Parathyroid adenoma (tissue), 2 donors: ENCODE measurements around the gene ATP8B3.

Source experiments
- H2AFZ ChIP-seq: fragments of 300-600 bp; sonication (generic); one replicate; pipeline ENCODE4 v1.7.0; 2017; ENCODE audit warnings: antibody characterized with exemption, mild to moderate bottlenecking
- H3K27ac ChIP-seq: fragments of 300-600 bp; sonication (generic); one replicate; pipeline ENCODE4 v1.7.0; 2017
- H3K27me3 ChIP-seq: fragments of 300-600 bp; sonication (generic); one replicate; pipeline ENCODE4 v1.7.0; 2017; ENCODE audit warnings: low read length; ENCODE audit not compliant: control insufficient read depth, insufficient read depth
- H3K36me3 ChIP-seq: fragments of 300-600 bp; sonication (generic); one replicate; pipeline ENCODE4 v1.7.0; 2017; ENCODE audit warnings: low read length; ENCODE audit not compliant: control insufficient read depth, insufficient read depth
- H3K4me1 ChIP-seq: fragments of 300-600 bp; sonication (generic); one replicate; pipeline ENCODE4 v1.7.0; 2017; ENCODE audit warnings: control low read depth
- H3K4me2 ChIP-seq: fragments of 300-600 bp; sonication (generic); one replicate; pipeline ENCODE4 v1.7.0; 2017; ENCODE audit warnings: low read length
- H3K4me3 ChIP-seq: fragments of 300-600 bp; sonication (generic); one replicate; pipeline ENCODE4 v1.7.0; 2017; ENCODE audit warnings: low read depth, low read length
- H3K79me2 ChIP-seq: fragments of 300-600 bp; sonication (generic); one replicate; pipeline ENCODE4 v1.7.0; 2017; ENCODE audit warnings: control low read depth
- H3K9ac ChIP-seq: fragments of 300-600 bp; sonication (generic); one replicate; pipeline ENCODE4 v1.7.0; 2017; ENCODE audit warnings: mild to moderate bottlenecking
- H3K9me3 ChIP-seq: fragments of 300-600 bp; sonication (generic); one replicate; pipeline ENCODE4 v1.7.0; 2017; ENCODE audit warnings: low read length; ENCODE audit not compliant: control insufficient read depth
- CTCF ChIP-seq: fragments of 300-600 bp; sonication (generic); IDR thresholded peaks from one replicate; pipeline ENCODE4 v1.7.0; 2017; ENCODE audit warnings: antibody characterized with exemption, mild to moderate bottlenecking
- donor health status: primary hyperparathyroidism.

The ATP8B3 gene

GRCh38 chr19:1807030-1807694 lies 4.9 kb downstream of the ATP8B3 start:
- no peaks in the 10 kb centered on the region for H3K9me3 ChIP-seq
- no peaks in the 10 kb centered on the region for H3K4me1 ChIP-seq
- H3K4me3 ChIP-seq = no peak overlapping the region
- no peaks in the 10 kb centered on the region for H3K27me3 ChIP-seq
- H3K4me2 ChIP-seq = no peak overlapping the region
- H3K27ac ChIP-seq = no peak overlapping the region
- H3K79me2 ChIP-seq = no peaks in the 10 kb centered on the region
- no peak for TF ChIP-seq CTCF
- no peak overlapping the region for H3K9ac ChIP-seq
- no peak overlapping the region for H2AFZ ChIP-seq
- no peaks in the 10 kb centered on the region for H3K36me3 ChIP-seq

- no peak overlapping the region for H3K9ac ChIP-seq
- H3K4me3 ChIP-seq = no peak overlapping the region
- TF ChIP-seq CTCF = no peak
- H2AFZ ChIP-seq = no peak overlapping the region
- no peaks in the 10 kb centered on the region for H3K9me3 ChIP-seq
- H3K27me3 ChIP-seq = no peaks in the 10 kb centered on the region
- H3K36me3 ChIP-seq = no peaks in the 10 kb centered on the region
- no peak overlapping the region for H3K27ac ChIP-seq
- H3K4me2 ChIP-seq = no peak overlapping the region
- H3K79me2 ChIP-seq = no peaks in the 10 kb centered on the region
- no peaks in the 10 kb centered on the region for H3K4me1 ChIP-seq
Observed at GRCh38 chr19:1806184-1807029, 5.7 kb downstream of the ATP8B3 start.

- no peaks in the 10 kb centered on the region for H3K9me3 ChIP-seq
- no peak overlapping the region for H2AFZ ChIP-seq
- no peak overlapping the region for H3K9ac ChIP-seq
- H3K27ac ChIP-seq = no peak overlapping the region
- no peaks in the 10 kb centered on the region for H3K4me1 ChIP-seq
- H3K27me3 ChIP-seq = no peaks in the 10 kb centered on the region
- no peak for TF ChIP-seq CTCF
- no peaks in the 10 kb centered on the region for H3K79me2 ChIP-seq
- H3K4me3 ChIP-seq = no peak overlapping the region
- no peaks in the 10 kb centered on the region for H3K36me3 ChIP-seq
- H3K4me2 ChIP-seq = no peak overlapping the region
Observed at GRCh38 chr19:1805401-1806183, 6.5 kb downstream of the ATP8B3 start.

- Histone ChIP-seq H3K9ac (no peak overlapping the region), H2AFZ (no peak overlapping the region), H3K27me3 (no peaks in the 10 kb centered on the region), H3K79me2 (no peaks in the 10 kb centered on the region), H3K4me2 (no peak overlapping the region), H3K36me3 (no peaks in the 10 kb centered on the region), H3K4me3 (no peak overlapping the region), H3K9me3 (no peaks in the 10 kb centered on the region), H3K4me1 (no peaks in the 10 kb centered on the region), H3K27ac (no peak overlapping the region)
- no peak for TF ChIP-seq CTCF
Observed at GRCh38 chr19:1804858-1805257, 7.2 kb downstream of the ATP8B3 start.
